Loucy (cell line): ENCODE measurements around the gene ENTHD1.

Experiments
- H2AFZ ChIP-seq: fragments of 200-600 bp; sonication (generic); 2 replicates; pipeline ENCODE4 v1.6.0; 2016; ENCODE audit warnings: antibody characterized with exemption, mild to moderate bottlenecking, low read length, moderate library complexity
- H3F3A ChIP-seq: fragments of 200-600 bp; 2 replicates; pipeline ENCODE4 v1.6.0; 2016; ENCODE audit warnings: antibody characterized with exemption, low read depth, mild to moderate bottlenecking
- H3K27me3 ChIP-seq: fragments of 200-600 bp; sonication (generic); 2 replicates; pipeline ENCODE4 v1.6.1; 2014; ENCODE audit warnings: low read length, mild to moderate bottlenecking; ENCODE audit not compliant: insufficient read depth, poor library complexity, severe bottlenecking
- H3K36me3 ChIP-seq: fragments of 200-600 bp; sonication (generic); 2 replicates; pipeline ENCODE4 v1.6.1; 2016; ENCODE audit warnings: low read length; ENCODE audit not compliant: insufficient read depth
- H3K4me1 ChIP-seq: fragments of 200-600 bp; sonication (generic); 2 replicates; pipeline ENCODE4 v1.5.1; 2014; ENCODE audit warnings: low read length, mild to moderate bottlenecking; ENCODE audit not compliant: insufficient read depth, poor library complexity, severe bottlenecking
- H3K4me2 ChIP-seq: fragments of 200-600 bp; sonication (generic); 2 replicates; pipeline ENCODE4 v1.6.0; 2014; ENCODE audit warnings: antibody characterized with exemption, low read length, low read depth, mild to moderate bottlenecking; ENCODE audit not compliant: poor library complexity, severe bottlenecking
- H3K4me3 ChIP-seq: fragments of 200-600 bp; sonication (generic); 2 replicates; pipeline ENCODE4 v1.5.1; 2014; ENCODE audit warnings: low read length, mild to moderate bottlenecking, mixed read lengths; ENCODE audit not compliant: poor library complexity, severe bottlenecking
- H3K79me2 ChIP-seq: fragments of 200-600 bp; sonication (generic); 2 replicates; pipeline ENCODE4 v1.6.1; 2014; ENCODE audit warnings: low read length; ENCODE audit not compliant: insufficient read depth
- H3K9ac ChIP-seq: fragments of 200-600 bp; sonication (generic); 2 replicates; pipeline ENCODE4 v1.6.0; 2014; ENCODE audit warnings: mild to moderate bottlenecking, low read depth, low read length, moderate library complexity; ENCODE audit not compliant: poor library complexity, severe bottlenecking
- H3K9me2 ChIP-seq: fragments of 200-600 bp; sonication (generic); replicated peaks from 2 replicates; pipeline ENCODE4 v1.6.1; 2016; ENCODE audit warnings: low read depth, low read length, mixed read lengths
- H3K9me3 ChIP-seq: fragments of 200-600 bp; sonication (generic); 2 replicates; pipeline ENCODE4 v1.6.1; 2014; ENCODE audit warnings: mild to moderate bottlenecking, antibody characterized with exemption, low read length, low read depth; ENCODE audit not compliant: insufficient read depth
- H4K20me1 ChIP-seq: fragments of 200-600 bp; sonication (generic); 2 replicates; pipeline ENCODE4 v1.6.0; 2014; ENCODE audit warnings: antibody characterized with exemption, low read length, mild to moderate bottlenecking; ENCODE audit not compliant: insufficient read depth, poor library complexity, severe bottlenecking
- EZH2phosphoT487 ChIP-seq: fragments of 200-600 bp; IDR thresholded peaks from 2 replicates; pipeline ENCODE4 v1.6.1; 2018; ENCODE audit warnings: antibody characterized with exemption, mild to moderate bottlenecking, moderate library complexity, borderline replicate concordance
- TF ChIP-seq, protein P1 (sequence below): fragments of 200-600 bp; sonication (generic); conservative IDR thresholded peaks from 2 replicates; pipeline ENCODE4 v1.5.1; 2014; ENCODE audit warnings: mild to moderate bottlenecking, antibody characterized with exemption, low read length

Gene ENTHD1

DNA sequence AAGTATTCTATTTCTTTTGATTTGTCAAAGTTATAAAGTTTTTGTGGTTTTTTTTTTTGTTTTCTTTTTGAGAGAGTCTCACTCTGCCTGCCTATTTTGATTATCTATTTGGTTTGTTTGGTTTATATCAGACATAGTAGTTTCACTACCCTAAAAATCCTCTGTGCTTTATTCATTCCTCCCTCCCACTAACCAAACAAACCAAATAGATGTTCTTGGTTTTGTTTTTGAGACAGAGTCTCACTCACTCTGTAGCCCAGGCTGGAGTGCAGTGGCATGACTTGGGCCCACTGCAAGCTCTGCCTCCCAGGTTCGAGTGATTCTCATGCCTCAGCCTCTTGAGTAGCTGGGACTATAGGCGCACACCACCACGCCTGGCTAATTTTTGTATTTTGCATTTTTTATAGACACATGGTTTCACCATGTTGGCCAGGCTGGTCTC lies 67.9 kb downstream of the ENTHD1 start:
- H3K27me3 ChIP-seq, result no peaks in the 10 kb centered on the region

DNA sequence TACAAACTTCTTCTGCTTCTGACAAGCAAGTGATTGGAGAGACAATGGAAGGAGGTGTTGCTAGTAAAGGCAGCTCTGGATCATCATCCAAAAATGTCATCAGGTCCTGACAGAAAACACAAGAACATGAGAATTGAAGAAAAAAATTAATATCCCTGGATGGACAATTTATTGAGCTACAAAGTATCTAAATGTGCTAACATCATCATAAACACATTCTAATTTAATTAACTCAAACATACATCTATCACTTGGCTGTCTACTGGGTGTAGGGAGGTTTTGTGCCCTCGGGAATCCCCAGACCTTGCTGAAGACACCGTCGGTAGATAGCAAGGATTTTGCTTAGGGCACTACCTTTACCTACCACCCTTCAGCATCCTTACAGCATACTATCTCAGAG lies 72.6 kb downstream of the ENTHD1 start:
- no peaks in the 10 kb centered on the region for H3F3A ChIP-seq
- H3K9ac ChIP-seq, result no peak overlapping the region
- H3K9me3 ChIP-seq, result no peaks in the 10 kb centered on the region
- H4K20me1 ChIP-seq, result no peaks in the 10 kb centered on the region
- H3K27me3 ChIP-seq, result no peaks in the 10 kb centered on the region
- no peak overlapping the region for H3K4me3 ChIP-seq
- no peaks in the 10 kb centered on the region for H3K9me2 ChIP-seq
- no peak overlapping the region for H3K4me2 ChIP-seq
- no peak overlapping the region for H2AFZ ChIP-seq
- no peak for TF ChIP-seq EZH2phosphoT487
- no peaks in the 10 kb centered on the region for H3K79me2 ChIP-seq
- no peaks in the 10 kb centered on the region for H3K4me1 ChIP-seq
- H3K36me3 ChIP-seq, result no peaks in the 10 kb centered on the region

More for the DNA sequence above, 67.9 kb downstream of the ENTHD1 start:
- Histone ChIP-seq H3K4me1 (peaks cover 3% of the 10 kb centered on the region), H4K20me1 (no peaks in the 10 kb centered on the region), H3K4me2 (no peak overlapping the region), H3K36me3 (no peaks in the 10 kb centered on the region), H3K9me2 (no peaks in the 10 kb centered on the region), H3K4me3 (no peak overlapping the region), H3K79me2 (no peaks in the 10 kb centered on the region), H2AFZ (no peak overlapping the region), H3K9me3 (no peaks in the 10 kb centered on the region), H3K9ac (no peak overlapping the region), H3F3A (no peaks in the 10 kb centered on the region)
- TF ChIP-seq, protein P1, sequence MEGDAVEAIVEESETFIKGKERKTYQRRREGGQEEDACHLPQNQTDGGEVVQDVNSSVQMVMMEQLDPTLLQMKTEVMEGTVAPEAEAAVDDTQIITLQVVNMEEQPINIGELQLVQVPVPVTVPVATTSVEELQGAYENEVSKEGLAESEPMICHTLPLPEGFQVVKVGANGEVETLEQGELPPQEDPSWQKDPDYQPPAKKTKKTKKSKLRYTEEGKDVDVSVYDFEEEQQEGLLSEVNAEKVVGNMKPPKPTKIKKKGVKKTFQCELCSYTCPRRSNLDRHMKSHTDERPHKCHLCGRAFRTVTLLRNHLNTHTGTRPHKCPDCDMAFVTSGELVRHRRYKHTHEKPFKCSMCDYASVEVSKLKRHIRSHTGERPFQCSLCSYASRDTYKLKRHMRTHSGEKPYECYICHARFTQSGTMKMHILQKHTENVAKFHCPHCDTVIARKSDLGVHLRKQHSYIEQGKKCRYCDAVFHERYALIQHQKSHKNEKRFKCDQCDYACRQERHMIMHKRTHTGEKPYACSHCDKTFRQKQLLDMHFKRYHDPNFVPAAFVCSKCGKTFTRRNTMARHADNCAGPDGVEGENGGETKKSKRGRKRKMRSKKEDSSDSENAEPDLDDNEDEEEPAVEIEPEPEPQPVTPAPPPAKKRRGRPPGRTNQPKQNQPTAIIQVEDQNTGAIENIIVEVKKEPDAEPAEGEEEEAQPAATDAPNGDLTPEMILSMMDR, result no peak
- no peak for TF ChIP-seq EZH2phosphoT487

DNA sequence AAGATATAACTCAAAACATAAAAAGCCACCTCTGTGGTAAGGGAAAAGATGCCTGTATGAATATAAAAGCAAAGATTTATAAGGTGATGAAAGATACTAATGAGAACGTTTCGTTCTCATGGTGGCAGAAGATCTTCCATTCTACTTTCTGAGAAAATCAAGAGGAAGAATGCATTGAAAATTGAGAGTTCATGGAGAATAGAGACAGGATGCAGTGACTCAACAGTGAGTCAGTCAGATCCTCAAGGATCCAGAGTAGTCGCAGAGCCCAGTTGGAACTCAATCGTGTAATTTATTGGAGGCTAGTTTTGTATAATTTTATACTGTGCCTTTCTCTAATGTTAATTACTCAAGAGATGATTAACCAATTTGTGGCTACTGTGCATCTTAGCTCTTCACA lies 73.3 kb downstream of the ENTHD1 start:
- no peak for TF ChIP-seq EZH2phosphoT487
- TF ChIP-seq, protein P1, result no peak
- H3K4me2 ChIP-seq, result no peak overlapping the region

DNA sequence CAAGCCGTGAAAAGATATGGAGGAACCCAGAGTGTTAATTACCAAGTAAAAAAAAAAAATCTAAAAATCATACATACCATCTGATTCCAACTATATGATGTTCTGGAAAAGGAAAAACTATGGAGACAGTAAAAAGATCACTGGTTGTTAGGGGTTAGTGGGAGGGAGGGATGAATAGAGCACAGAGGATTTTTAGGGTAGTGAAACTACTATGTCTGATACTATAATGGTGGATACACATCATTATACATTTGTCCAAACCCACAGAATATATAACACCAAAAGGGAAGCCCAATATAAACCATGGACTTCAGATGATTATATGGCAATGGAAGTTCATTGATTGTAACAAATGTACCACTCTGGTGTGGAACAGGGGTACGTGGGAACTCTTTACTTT lies 74.1 kb downstream of the ENTHD1 start:
- Histone ChIP-seq H3K36me3 (no peaks in the 10 kb centered on the region), H3K9me3 (no peaks in the 10 kb centered on the region), H2AFZ (no peak overlapping the region), H3F3A (no peaks in the 10 kb centered on the region), H4K20me1 (no peaks in the 10 kb centered on the region), H3K4me3 (no peak overlapping the region), H3K27me3 (no peaks in the 10 kb centered on the region), H3K9me2 (no peaks in the 10 kb centered on the region), H3K79me2 (no peaks in the 10 kb centered on the region), H3K9ac (no peak overlapping the region), H3K4me2 (no peak overlapping the region), H3K4me1 (no peaks in the 10 kb centered on the region)
- TF ChIP-seq, protein P1, result no peak
- TF ChIP-seq EZH2phosphoT487, result no peak

More for the DNA sequence above, 73.3 kb downstream of the ENTHD1 start:
- Histone ChIP-seq H3K36me3 (no peaks in the 10 kb centered on the region), H3K79me2 (no peaks in the 10 kb centered on the region), H3F3A (no peaks in the 10 kb centered on the region), H3K4me1 (no peaks in the 10 kb centered on the region), H3K9ac (no peak overlapping the region), H3K9me3 (no peaks in the 10 kb centered on the region), H2AFZ (no peak overlapping the region), H3K9me2 (no peaks in the 10 kb centered on the region), H3K27me3 (no peaks in the 10 kb centered on the region), H4K20me1 (no peaks in the 10 kb centered on the region), H3K4me3 (no peak overlapping the region)
